H9 (cell line): ENCODE measurements around the gene VPS54. TPM values are rescaled to one million over a fixed set of nuclear protein-coding genes. Genes with fewer than 3 reads are reported as not detected.

ENCODE experiments used
- DNase-seq: peaks from one replicate; pipeline ENCODE4 v3.0.0-alpha.2; 2017
- H2AFZ ChIP-seq: one replicate; pipeline ENCODE4 v1.6.1; 2013; ENCODE audit warnings: mild to moderate bottlenecking, low read length, control low read depth, moderate library complexity
- H2AK5ac ChIP-seq: 2 replicates; pipeline ENCODE4 v1.6.1; 2013; ENCODE audit warnings: low read length, control low read depth, mixed read lengths; ENCODE audit not compliant: insufficient read length
- H2BK120ac ChIP-seq: one replicate; pipeline ENCODE4 v1.6.1; 2013; ENCODE audit warnings: low read depth, mild to moderate bottlenecking, low read length, control low read depth, inconsistent platforms; ENCODE audit not compliant: poor library complexity, severe bottlenecking
- H2BK12ac ChIP-seq: 2 replicates; pipeline ENCODE4 v1.6.1; 2013; ENCODE audit warnings: low read length, control low read depth, mixed read lengths, low read depth; ENCODE audit not compliant: insufficient read length
- H2BK15ac ChIP-seq: 2 replicates; pipeline ENCODE4 v1.6.1; 2013; ENCODE audit warnings: low read depth, low read length, control low read depth
- H2BK20ac ChIP-seq: one replicate; pipeline ENCODE4 v1.6.1; 2013; ENCODE audit warnings: low read depth, mild to moderate bottlenecking, low read length, control low read depth, inconsistent platforms; ENCODE audit not compliant: poor library complexity, severe bottlenecking
- H2BK5ac ChIP-seq: 2 replicates; pipeline ENCODE4 v1.6.1; 2013; ENCODE audit warnings: low read length, control low read depth, mixed read lengths; ENCODE audit not compliant: insufficient read length
- H3K14ac ChIP-seq: 2 replicates; pipeline ENCODE4 v1.6.1; 2013; ENCODE audit warnings: low read length, control low read depth; ENCODE audit not compliant: insufficient read depth
- H3K18ac ChIP-seq: 2 replicates; pipeline ENCODE4 v1.6.1; 2013; ENCODE audit warnings: low read depth, mild to moderate bottlenecking, mixed read lengths, low read length, control low read depth; ENCODE audit not compliant: insufficient read length
- H3K23ac ChIP-seq: 2 replicates; pipeline ENCODE4 v1.6.1; 2013; ENCODE audit warnings: low read length, control low read depth, mixed read lengths, low read depth; ENCODE audit not compliant: insufficient read length
- H3K23me2 ChIP-seq: 2 replicates; pipeline ENCODE4 v1.6.1; 2013; ENCODE audit warnings: low read depth, mild to moderate bottlenecking, mixed read lengths, low read length, control low read depth; ENCODE audit not compliant: insufficient read length, poor library complexity, severe bottlenecking
- H3K27ac ChIP-seq: 2 replicates; pipeline ENCODE4 v1.5.1; 2013; ENCODE audit warnings: low read length, control low read depth, mixed read lengths, low read depth; ENCODE audit not compliant: insufficient read length
- H3K27me3 ChIP-seq: 2 replicates; pipeline ENCODE4 v1.6.1; 2013; ENCODE audit warnings: low read length, control low read depth, inconsistent platforms; ENCODE audit not compliant: insufficient read depth
- H3K4ac ChIP-seq: 2 replicates; pipeline ENCODE4 v1.6.1; 2013; ENCODE audit warnings: low read depth, mild to moderate bottlenecking, control low read depth, inconsistent platforms, low read length, moderate library complexity
- H3K4me1 ChIP-seq: 2 replicates; pipeline ENCODE4 v1.6.1; 2013; ENCODE audit warnings: low read length, control low read depth, inconsistent platforms; ENCODE audit not compliant: insufficient read depth
- H3K4me2 ChIP-seq: 2 replicates; pipeline ENCODE4 v1.6.1; 2013; ENCODE audit warnings: low read length, control low read depth, mixed read lengths; ENCODE audit not compliant: insufficient read length, insufficient read depth
- H3K56ac ChIP-seq: 2 replicates; pipeline ENCODE4 v1.6.1; 2013; ENCODE audit warnings: low read depth, mild to moderate bottlenecking, mixed read lengths, low read length, control low read depth; ENCODE audit not compliant: insufficient read length
- H3K79me1 ChIP-seq: 2 replicates; pipeline ENCODE4 v1.6.1; 2013; ENCODE audit warnings: low read depth, mild to moderate bottlenecking, moderate library complexity, low read length, control low read depth, inconsistent platforms; ENCODE audit not compliant: insufficient read depth, poor library complexity, severe bottlenecking
- H3K79me2 ChIP-seq: 2 replicates; pipeline ENCODE4 v1.6.1; 2013; ENCODE audit warnings: low read length, control low read depth, inconsistent platforms; ENCODE audit not compliant: insufficient read depth
- H3K9ac ChIP-seq: 2 replicates; pipeline ENCODE4 v1.6.1; 2013; ENCODE audit warnings: low read length, control low read depth, mixed read lengths; ENCODE audit not compliant: insufficient read length; ENCODE audit errors: extremely low read depth
- H3K9me3 ChIP-seq: one replicate; pipeline ENCODE4 v1.6.1; 2013; ENCODE audit warnings: low read depth, low read length, inconsistent platforms; ENCODE audit not compliant: control insufficient read depth
- H3T11ph ChIP-seq: one replicate; pipeline ENCODE4 v1.6.1; 2013; ENCODE audit warnings: mild to moderate bottlenecking, low read length, control low read depth, inconsistent platforms
- H4K20me1 ChIP-seq: one replicate; pipeline ENCODE4 v1.6.1; 2013; ENCODE audit not compliant: control insufficient read depth, insufficient read length, insufficient read depth
- H4K5ac ChIP-seq: 2 replicates; pipeline ENCODE4 v1.6.1; 2013; ENCODE audit warnings: low read depth, mild to moderate bottlenecking, mixed read lengths, low read length, control low read depth; ENCODE audit not compliant: insufficient read length
- H4K8ac ChIP-seq: replicated peaks from 2 replicates; pipeline ENCODE4 v1.6.1; 2013; ENCODE audit warnings: low read length, control low read depth, mixed read lengths, low read depth; ENCODE audit not compliant: insufficient read length
- H4K91ac ChIP-seq: 2 replicates; pipeline ENCODE4 v1.6.1; 2013; ENCODE audit warnings: low read depth, mild to moderate bottlenecking, moderate library complexity, mixed read lengths, low read length, control low read depth; ENCODE audit not compliant: insufficient read length
- H3K27ac Mint-ChIP-seq, 3 experiments: 2 replicates in 2 of 3; 3 replicates in 1 of 3; pipeline ENCODE4 v1.8.0; 2020 to 2021; ENCODE audit warnings: mixed read lengths in 3 of 3, mild to moderate bottlenecking in 1 of 3, moderate library complexity in 1 of 3
- H3K27me3 Mint-ChIP-seq: 2 replicates; pipeline ENCODE4 v1.8.0; 2021; ENCODE audit warnings: low read depth, mild to moderate bottlenecking, moderate library complexity, mixed read lengths
- H3K36me3 Mint-ChIP-seq, 3 experiments: 2 replicates in 2 of 3; 3 replicates in 1 of 3; pipeline ENCODE4 v1.8.0; 2020 to 2021; ENCODE audit warnings: low read depth in 3 of 3, mixed read lengths in 3 of 3; ENCODE audit not compliant: insufficient read depth in 1 of 3
- H3K4me1 Mint-ChIP-seq, 2 experiments: 2 replicates each; pipeline ENCODE4 v1.8.0; 2020; ENCODE audit warnings: mixed read lengths in 2 of 2
- H3K4me3 Mint-ChIP-seq, 2 experiments: 2 replicates in 1 of 2; 3 replicates in 1 of 2; pipeline ENCODE4 v1.8.0; 2020 to 2021; ENCODE audit warnings: mild to moderate bottlenecking in 2 of 2, mixed read lengths in 2 of 2, moderate library complexity in 1 of 2
- H3K9me3 Mint-ChIP-seq, 2 experiments: 2 replicates in 1 of 2; 3 replicates in 1 of 2; pipeline ENCODE4 v1.8.0; 2020; ENCODE audit warnings: mild to moderate bottlenecking in 2 of 2, mixed read lengths in 2 of 2, moderate library complexity in 1 of 2
- CTCF ChIP-seq: fragments of 200-600 bp; sonication (generic); conservative IDR thresholded peaks from 3 replicates; pipeline ENCODE4 v1.8.0; 2021; ENCODE audit warnings: antibody characterized with exemption, mild to moderate bottlenecking
- whole genome bisulfite sequencing: extraction: QIAGEN DNeasy Blood & Tissue Kit; methylation state at CpG from one replicate; pipeline ENCODE4 v1.1.7; 2013; ENCODE audit warnings: missing lambda C conversion rate, low lambda C conversion rate, mixed read lengths; ENCODE audit not compliant: insufficient read length; ENCODE audit errors: extremely low coverage; 5-methylcytosine and 5-hydroxymethylcytosine counted together
- total RNA-seq: library from RNA; stranded (reverse); gene quantifications from 2 replicates; pipeline ENCODE4 v1.2.1, GENCODE V29; 2021

Gene VPS54
- total RNA-seq, 1 experiment from 2014 or later, result 13.4 TPM

GRCh38 chr2:64063454-64063853 is 44.2 kb upstream of the VPS54 start:
- H2BK12ac ChIP-seq, result no peak overlapping the region
- no peak overlapping the region for H2BK15ac ChIP-seq
- Mint-ChIP-seq H3K4me1 (peaks cover 39 to 42% of the 10 kb centered on the region in 2 experiments), H3K27ac (no peak overlapping the region; a peak in 1 of 7 replicates), H3K4me3 (no peak overlapping the region), H3K36me3 (no peaks in the 10 kb centered on the region), H3K9me3 (no peaks in the 10 kb centered on the region), H3K27me3 (no peaks in the 10 kb centered on the region)
- no CpG with 5 or more reads among the region's 3 CpGs for WGBS
- no peak overlapping the region for H3K23ac ChIP-seq
- H3K9ac ChIP-seq, result no peak overlapping the region
- H4K5ac ChIP-seq, result no peak overlapping the region
- H2BK5ac ChIP-seq, result no peak overlapping the region
- H3T11ph ChIP-seq, result no peak overlapping the region
- no peak overlapping the region for H3K4ac ChIP-seq
- H3K18ac ChIP-seq, result no peak overlapping the region
- H2BK120ac ChIP-seq, result no peak overlapping the region
- H4K8ac ChIP-seq, result no peak overlapping the region
- H3K79me1 ChIP-seq, result no peaks in the 10 kb centered on the region
- DNase-seq, result no peak
- no peaks in the 10 kb centered on the region for H4K20me1 ChIP-seq
- no peaks in the 10 kb centered on the region for H3K23me2 ChIP-seq
- H2BK20ac ChIP-seq, result no peak overlapping the region
- no peaks in the 10 kb centered on the region for H3K27me3 ChIP-seq
- H2AK5ac ChIP-seq, result no peak overlapping the region
- H3K56ac ChIP-seq, result no peak overlapping the region
- no peak overlapping the region for H4K91ac ChIP-seq
- H3K9me3 ChIP-seq, result no peaks in the 10 kb centered on the region
- H2AFZ ChIP-seq, result no peak overlapping the region
- H3K14ac ChIP-seq, result no peak overlapping the region
- TF ChIP-seq CTCF, result no peak
- H3K4me2 ChIP-seq, result no peak overlapping the region
- H3K4me1 ChIP-seq, result peaks cover 14% of the 10 kb centered on the region
- no peaks in the 10 kb centered on the region for H3K79me2 ChIP-seq
- H3K27ac ChIP-seq, result no peak overlapping the region
